Sigmoid colon (tissue), 7 donors: ENCODE data around the gene MRPL11. TPM values are rescaled to one million over a fixed set of nuclear protein-coding genes. Genes with fewer than 3 reads are reported as not detected.
A peak's percentile ranks its signal among the peaks of the same experiment; 100 is the strongest.
"Not testable (repeated sequence)": the region's sequence is repeated elsewhere in the genome, so short reads cannot be mapped to it uniquely, and the experiment has no call there.

ENCODE experiments used
- DNase-seq: peaks from one replicate; pipeline ENCODE4 v3.0.0-alpha.2; 2019
- H3K27ac ChIP-seq, 4 donors: fragments of 200-600 bp; sonication (generic); one replicate each; pipeline ENCODE4 v1.5.1; 2016 to 2019; ENCODE audit warnings: mild to moderate bottlenecking in 1 of 4
- H3K27me3 ChIP-seq, 3 donors: fragments of 200-600 bp; sonication (generic); one replicate each; pipeline ENCODE4 v1.5.1; 2019; ENCODE audit warnings: mild to moderate bottlenecking in 1 of 3
- H3K36me3 ChIP-seq, 4 donors: fragments of 200-600 bp; sonication (generic); one replicate each; pipeline ENCODE4 v1.5.1; 2016 to 2019
- H3K4me1 ChIP-seq, 4 donors: fragments of 200-600 bp; sonication (generic); one replicate each; pipeline ENCODE4 v1.5.1; 2017 to 2019
- H3K4me3 ChIP-seq, 4 donors: fragments of 200-600 bp; sonication (generic); one replicate each; pipeline ENCODE4 v1.5.1; 2017 to 2019; ENCODE audit warnings: mild to moderate bottlenecking in 2 of 4, moderate library complexity in 1 of 4
- H3K9me3 ChIP-seq, 4 donors: fragments of 200-600 bp in 3 of 4; sonication (generic) in 3 of 4; one replicate each; pipeline versions ENCODE4 v1.5.1 to v1.6.1; 2013 to 2019
- EP300 ChIP-seq, 4 donors: sonication (generic); formaldehyde crosslinking; IDR thresholded peaks; one replicate each; pipeline ENCODE4 v1.6.1; 2017; ENCODE audit warnings: antibody characterized with exemption in 4 of 4
- POLR2A ChIP-seq, 2 donors: fragments of 450-650 bp; IDR thresholded peaks; one replicate each; pipeline ENCODE4 v1.6.1; 2016; ENCODE audit warnings: antibody characterized with exemption in 2 of 2, mild to moderate bottlenecking in 2 of 2, moderate library complexity in 2 of 2
- POLR2AphosphoS5 ChIP-seq, 4 donors: sonication (generic); formaldehyde crosslinking; IDR thresholded peaks; one replicate each; pipeline ENCODE4 v1.6.1; 2017; ENCODE audit warnings: antibody characterized with exemption in 4 of 4
- WGBS, 2 donors: extraction: QIAGEN DNeasy Blood & Tissue Kit; methylation state at CpG; one replicate each; pipeline ENCODE4 v1.1.7; 2013; 5-methylcytosine and 5-hydroxymethylcytosine counted together
- intact Hi-C: fragments of 100-400 bp; cut with DNase I; formaldehyde crosslinking; loops from one replicate; pipeline ENCODE4 v1.15.1; 2023
- polyA plus RNA-seq, 3 donors: library from polyadenylated mRNA; stranded (reverse); fragments of 200-250 nt; gene quantifications; one replicate each; pipeline ENCODE4 v1.2.3, GENCODE V29; 2013
- total RNA-seq, 4 donors: library from RNA; depleted of rRNA; stranded (reverse); fragments of >200 nt; gene quantifications; one replicate each; pipeline ENCODE4 v1.1.0, GENCODE V29; 2016
- TF ChIP-seq, protein P1 (sequence below), 4 experiments: fragments of 450-650 bp in 3 of 4; fragments of 200-600 bp in 1 of 4; IDR thresholded peaks; one replicate each; pipeline ENCODE4 v1.5.1; 2016 to 2019; ENCODE audit warnings: antibody characterized with exemption in 4 of 4, mild to moderate bottlenecking in 3 of 4, moderate library complexity in 2 of 4
- donor health status: healthy with polysubstance abuse.
- donor health status: Bipolar disorder and iron deficiency.
- donor health status: healthy.

Gene MRPL11
- total and polyA plus RNA-seq, 7 donors: 54.2 to 110 (median 65.1) TPM

- peak overlapping the region; percentile 54 to 88 (median 74) for H3K4me3 ChIP-seq
- H3K36me3 ChIP-seq: peaks cover 0 to 32% (median 16%) of the 10 kb centered on the region in 4 donors
- no peaks in the 10 kb centered on the region for H3K27me3 ChIP-seq
- no peak for DNase-seq
- intact Hi-C loops: loop anchor here (2.0 kb wide), 1 partner anchor 27 kb away; no protein-coding TSS in a partner anchor
- H3K9me3 ChIP-seq: peaks cover 0 to 5% (median 0%) of the 10 kb centered on the region in 4 donors
- 2 to 8% methylated on average over 12 of the region's 12 CpGs for WGBS, 2 donors
- H3K4me1 ChIP-seq: peaks cover 0 to 10% (median 8%) of the 10 kb centered on the region in 4 donors
- TF ChIP-seq POLR2AphosphoS5 (IDR thresholded peaks at IDR 0.05) (no peak), EP300 (IDR thresholded peaks at IDR 0.05) (no peak), POLR2A (IDR thresholded peaks at IDR 0.05) (no peak)
- TF ChIP-seq, protein P1, sequence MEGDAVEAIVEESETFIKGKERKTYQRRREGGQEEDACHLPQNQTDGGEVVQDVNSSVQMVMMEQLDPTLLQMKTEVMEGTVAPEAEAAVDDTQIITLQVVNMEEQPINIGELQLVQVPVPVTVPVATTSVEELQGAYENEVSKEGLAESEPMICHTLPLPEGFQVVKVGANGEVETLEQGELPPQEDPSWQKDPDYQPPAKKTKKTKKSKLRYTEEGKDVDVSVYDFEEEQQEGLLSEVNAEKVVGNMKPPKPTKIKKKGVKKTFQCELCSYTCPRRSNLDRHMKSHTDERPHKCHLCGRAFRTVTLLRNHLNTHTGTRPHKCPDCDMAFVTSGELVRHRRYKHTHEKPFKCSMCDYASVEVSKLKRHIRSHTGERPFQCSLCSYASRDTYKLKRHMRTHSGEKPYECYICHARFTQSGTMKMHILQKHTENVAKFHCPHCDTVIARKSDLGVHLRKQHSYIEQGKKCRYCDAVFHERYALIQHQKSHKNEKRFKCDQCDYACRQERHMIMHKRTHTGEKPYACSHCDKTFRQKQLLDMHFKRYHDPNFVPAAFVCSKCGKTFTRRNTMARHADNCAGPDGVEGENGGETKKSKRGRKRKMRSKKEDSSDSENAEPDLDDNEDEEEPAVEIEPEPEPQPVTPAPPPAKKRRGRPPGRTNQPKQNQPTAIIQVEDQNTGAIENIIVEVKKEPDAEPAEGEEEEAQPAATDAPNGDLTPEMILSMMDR (IDR thresholded peaks at IDR 0.05): no peak
- H3K27ac ChIP-seq: peak overlapping the region; percentile 83 to 90 (median 87)
Observed at GRCh38 chr11:66437979-66438503, 607 bp downstream of the MRPL11 start.

DNA sequence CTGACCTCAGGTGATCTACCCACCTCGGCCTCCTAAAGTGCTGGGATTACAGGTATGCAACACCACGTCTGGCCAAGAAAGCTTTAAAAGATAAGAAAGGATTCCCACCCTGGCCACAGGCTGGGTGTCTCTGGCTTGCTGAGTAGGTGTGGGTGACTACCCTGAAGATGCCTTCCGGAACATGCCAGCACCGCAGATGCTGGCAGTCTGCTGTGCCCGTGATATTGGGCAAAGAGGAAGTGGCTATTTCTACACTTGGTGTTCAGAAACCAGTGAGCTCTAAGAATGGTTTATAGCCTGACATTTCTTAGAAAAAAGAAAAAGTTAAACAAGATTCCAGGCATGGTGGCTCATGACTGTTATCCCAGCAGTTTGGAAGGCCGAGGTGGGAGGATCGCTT is 6.1 kb downstream of the MRPL11 start:
- WGBS, 2 donors: 90 to 93% methylated on average over 7 of the region's 7 CpGs
- no peak overlapping the region for H3K27ac ChIP-seq
- no peaks in the 10 kb centered on the region for H3K27me3 ChIP-seq
- H3K9me3 ChIP-seq: no peaks in the 10 kb centered on the region
- DNase-seq: no peak
- peaks cover 0 to 2% (median under 1%) of the 10 kb centered on the region in 4 donors for H3K4me1 ChIP-seq
- intact Hi-C loops: no loop called here
- TF ChIP-seq EP300 (IDR thresholded peaks at IDR 0.05) (no peak), POLR2A (IDR thresholded peaks at IDR 0.05) (no peak), POLR2AphosphoS5 (IDR thresholded peaks at IDR 0.05) (no peak)
- TF ChIP-seq, protein P1 (IDR thresholded peaks at IDR 0.05): no peak
- no peak overlapping the region for H3K4me3 ChIP-seq
- H3K36me3 ChIP-seq: peaks cover 0 to 43% (median 16%) of the 10 kb centered on the region in 4 donors

- H3K4me1 ChIP-seq, H3K4me3 ChIP-seq, DNase-seq, intact Hi-C loops, H3K27me3 ChIP-seq, H3K27ac ChIP-seq, H3K9me3 ChIP-seq: not testable (repeated sequence)
- peaks cover 0 to 42% (median 16%) of the 10 kb centered on the region in 4 donors for H3K36me3 ChIP-seq
- 82 to 87% methylated on average over 8 of the region's 8 CpGs for WGBS, 2 donors
Observed at GRCh38 chr11:66431871-66432329, 6.7 kb downstream of the MRPL11 start.

DNA sequence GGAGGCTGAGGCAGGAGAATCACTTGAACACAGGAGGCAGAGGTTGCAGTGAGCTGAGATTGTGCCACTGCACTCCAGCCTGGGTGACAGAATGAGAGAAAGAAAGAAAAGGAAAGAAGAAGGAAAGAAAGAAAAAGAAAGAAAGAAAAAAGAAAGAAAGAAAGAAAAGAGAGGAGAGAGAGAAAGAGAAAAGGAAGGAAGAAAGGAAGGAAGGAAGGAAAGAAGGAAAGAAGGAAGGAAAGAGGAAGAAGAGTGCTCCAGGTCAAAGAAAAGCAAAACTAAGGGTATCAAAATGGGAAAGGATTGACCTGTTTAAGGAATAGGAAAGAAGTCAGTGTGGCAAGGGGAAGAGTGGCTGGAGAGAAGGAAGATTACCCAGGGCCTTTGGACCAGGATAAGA is 7.4 kb downstream of the MRPL11 start:
- DNase-seq, H3K4me3 ChIP-seq, H3K27me3 ChIP-seq, H3K4me1 ChIP-seq, H3K27ac ChIP-seq, H3K9me3 ChIP-seq, intact Hi-C loops: not testable (repeated sequence)
- peaks cover 0 to 42% (median 17%) of the 10 kb centered on the region in 4 donors for H3K36me3 ChIP-seq

GRCh38 chr11:66429983-66430602 is 8.6 kb downstream of the MRPL11 start:
- peak; percentile 90 for DNase-seq
- no peak overlapping the region for H3K4me3 ChIP-seq
- H3K36me3 ChIP-seq: peaks cover 8 to 42% (median 15%) of the 10 kb centered on the region in 4 donors
- H3K27ac ChIP-seq: no peak overlapping the region
- no peaks in the 10 kb centered on the region for H3K4me1 ChIP-seq
- no peaks in the 10 kb centered on the region for H3K9me3 ChIP-seq
- WGBS, 2 donors: 36 to 41% methylated on average over 9 of the region's 9 CpGs
- intact Hi-C loops: loop anchor here (1.0 kb wide), 1 partner anchor 22 kb away; no protein-coding TSS in a partner anchor
- TF ChIP-seq POLR2AphosphoS5 (IDR thresholded peaks at IDR 0.05): no peak
- TF ChIP-seq, protein P1 (IDR thresholded peaks at IDR 0.05): peak; percentile 76 to 81 (median 80)
- H3K27me3 ChIP-seq: no peaks in the 10 kb centered on the region
